ENCODE results near the gene PEG3.

Gene PEG3

GRCh38 chr19:56837492-56838023 lies 3.0 kb downstream of the PEG3 start:
- H3K27ac ChIP-seq (ENCODE audit: low read length) = no peak overlapping the region
- no peak overlapping the region for H3K4me2 ChIP-seq (ENCODE audit: low read depth, low read length)
- TF ChIP-seq CTCF (IDR thresholded peaks at IDR 0.05; ENCODE audit: low read length) (no peak), EZH2 (optimal IDR thresholded peaks at IDR 0.05; ENCODE audit: low read depth, low read length) (no peak), EZH2phosphoT487 (IDR thresholded peaks at IDR 0.05; ENCODE audit: low read length) (no peak)
- DNase-seq = no peak
- no peaks in the 10 kb centered on the region for H3K4me1 ChIP-seq (ENCODE audit: low read length)
- H3F3A ChIP-seq (ENCODE audit: insufficient read depth, low read length) = no peaks in the 10 kb centered on the region
- H3K4me3 ChIP-seq (ENCODE audit: low read length) = no peak overlapping the region
- H3K27me3 ChIP-seq (replicated peaks; ENCODE audit: insufficient read depth, low read length) = no peaks in the 10 kb centered on the region
- H3K9ac ChIP-seq (ENCODE audit: low read length) = no peak overlapping the region
- no peak overlapping the region for H2AFZ ChIP-seq (ENCODE audit: low read length)
- no peaks in the 10 kb centered on the region for H3K36me3 ChIP-seq (replicated peaks; ENCODE audit: insufficient read depth, low read length)
- H3K9me3 ChIP-seq (replicated peaks; ENCODE audit: insufficient read depth, low read length) = no peaks in the 10 kb centered on the region
- no peaks in the 10 kb centered on the region for H4K20me1 ChIP-seq (ENCODE audit: insufficient read depth, low read length)
- no peaks in the 10 kb centered on the region for H3K79me2 ChIP-seq (ENCODE audit: low read length)
- no peaks in the 10 kb centered on the region for H3K9me2 ChIP-seq (replicated peaks; ENCODE audit: insufficient read depth, low read length)

- no peak overlapping the region for H3K9ac ChIP-seq (ENCODE audit: low read length)
- no peaks in the 10 kb centered on the region for H3K4me1 ChIP-seq (ENCODE audit: low read length)
- H3K36me3 ChIP-seq (replicated peaks; ENCODE audit: insufficient read depth, low read length) = no peaks in the 10 kb centered on the region
- H3K9me3 ChIP-seq (replicated peaks; ENCODE audit: insufficient read depth, low read length) = no peaks in the 10 kb centered on the region
- H3F3A ChIP-seq (ENCODE audit: insufficient read depth, low read length) = no peaks in the 10 kb centered on the region
- no peak for DNase-seq
- H3K4me3 ChIP-seq (ENCODE audit: low read length) = no peak overlapping the region
- H3K4me2 ChIP-seq (ENCODE audit: low read depth, low read length) = no peak overlapping the region
- no peaks in the 10 kb centered on the region for H3K79me2 ChIP-seq (ENCODE audit: low read length)
- no peak overlapping the region for H3K27ac ChIP-seq (ENCODE audit: low read length)
- no peaks in the 10 kb centered on the region for H4K20me1 ChIP-seq (ENCODE audit: insufficient read depth, low read length)
- no peaks in the 10 kb centered on the region for H3K9me2 ChIP-seq (replicated peaks; ENCODE audit: insufficient read depth, low read length)
- no peak overlapping the region for H2AFZ ChIP-seq (ENCODE audit: low read length)
- TF ChIP-seq CTCF (IDR thresholded peaks at IDR 0.05; ENCODE audit: low read length) (no peak), EZH2phosphoT487 (IDR thresholded peaks at IDR 0.05; ENCODE audit: low read length) (no peak), EZH2 (optimal IDR thresholded peaks at IDR 0.05; ENCODE audit: low read depth, low read length) (no peak)
- H3K27me3 ChIP-seq (replicated peaks; ENCODE audit: insufficient read depth, low read length) = no peaks in the 10 kb centered on the region
Measured at GRCh38 chr19:56837004-56837403, 3.5 kb downstream of the PEG3 start.

- no peak overlapping the region for H3K4me2 ChIP-seq (ENCODE audit: low read depth, low read length)
- no peak for TF ChIP-seq EZH2phosphoT487 (IDR thresholded peaks at IDR 0.05; ENCODE audit: low read length)
- TF ChIP-seq CTCF (IDR thresholded peaks at IDR 0.05; ENCODE audit: low read length) = no peak
- no peak for TF ChIP-seq EZH2 (optimal IDR thresholded peaks at IDR 0.05; ENCODE audit: low read depth, low read length)
- H3K9me3 ChIP-seq (replicated peaks; ENCODE audit: insufficient read depth, low read length) = no peaks in the 10 kb centered on the region
- H3K79me2 ChIP-seq (ENCODE audit: low read length) = no peaks in the 10 kb centered on the region
- no peak overlapping the region for H3K9ac ChIP-seq (ENCODE audit: low read length)
- H4K20me1 ChIP-seq (ENCODE audit: insufficient read depth, low read length) = no peaks in the 10 kb centered on the region
- H2AFZ ChIP-seq (ENCODE audit: low read length) = no peak overlapping the region
- no peaks in the 10 kb centered on the region for H3K4me1 ChIP-seq (ENCODE audit: low read length)
- no peaks in the 10 kb centered on the region for H3K36me3 ChIP-seq (replicated peaks; ENCODE audit: insufficient read depth, low read length)
- no peak overlapping the region for H3K27ac ChIP-seq (ENCODE audit: low read length)
- H3F3A ChIP-seq (ENCODE audit: insufficient read depth, low read length) = no peaks in the 10 kb centered on the region
- no peak for DNase-seq
- no peaks in the 10 kb centered on the region for H3K27me3 ChIP-seq (replicated peaks; ENCODE audit: insufficient read depth, low read length)
- no peak overlapping the region for H3K4me3 ChIP-seq (ENCODE audit: low read length)
- H3K9me2 ChIP-seq (replicated peaks; ENCODE audit: insufficient read depth, low read length) = no peaks in the 10 kb centered on the region
Measured at GRCh38 chr19:56836059-56836458, 4.5 kb downstream of the PEG3 start.

All from MM.1S (cell line).